Measurements from ENCODE around the gene FBLN5.
"Not testable (repeated sequence)": the region's sequence is repeated elsewhere in the genome, so short reads cannot be mapped to it uniquely, and the experiment has no call there.

Gene FBLN5

DNA sequence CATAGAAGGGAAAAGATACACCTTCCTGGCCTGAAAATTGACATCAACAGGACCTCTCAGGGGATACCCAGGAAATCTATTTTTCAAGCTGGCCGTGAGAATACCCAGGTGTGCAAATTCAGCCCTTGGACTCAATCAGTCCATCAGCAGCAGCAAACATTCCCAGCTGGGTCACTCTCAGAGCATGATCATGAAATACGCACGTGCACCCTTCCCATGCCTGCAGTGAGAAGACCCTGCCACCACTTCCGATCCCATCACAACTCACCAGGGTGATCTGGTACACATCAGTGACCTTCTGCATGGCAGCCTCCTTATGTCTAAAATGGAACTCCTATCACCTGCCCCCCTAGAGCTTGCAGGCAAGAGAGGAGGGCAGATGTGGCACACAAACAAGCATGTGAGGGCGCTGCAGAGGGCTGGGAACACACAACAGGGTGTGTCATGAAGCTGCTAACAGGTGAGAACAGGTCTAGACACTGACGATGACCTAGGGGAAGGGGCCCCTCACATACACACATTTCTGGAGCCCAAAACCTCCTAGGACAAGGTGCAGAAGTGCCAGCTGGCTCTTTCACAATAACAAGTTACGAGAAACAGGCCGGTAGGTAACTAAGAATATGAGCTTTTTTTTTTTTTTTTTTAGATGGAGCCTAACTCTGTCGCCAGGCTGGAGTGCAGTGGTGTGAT lies 42.4 kb downstream of the FBLN5 start:
- no peak for TF ChIP-seq ZNF274 (IDR thresholded peaks at IDR 0.05; ENCODE audit: low read depth, low read length)
- H3K4me3 ChIP-seq (ENCODE audit: low read length), result no peak overlapping the region

DNA sequence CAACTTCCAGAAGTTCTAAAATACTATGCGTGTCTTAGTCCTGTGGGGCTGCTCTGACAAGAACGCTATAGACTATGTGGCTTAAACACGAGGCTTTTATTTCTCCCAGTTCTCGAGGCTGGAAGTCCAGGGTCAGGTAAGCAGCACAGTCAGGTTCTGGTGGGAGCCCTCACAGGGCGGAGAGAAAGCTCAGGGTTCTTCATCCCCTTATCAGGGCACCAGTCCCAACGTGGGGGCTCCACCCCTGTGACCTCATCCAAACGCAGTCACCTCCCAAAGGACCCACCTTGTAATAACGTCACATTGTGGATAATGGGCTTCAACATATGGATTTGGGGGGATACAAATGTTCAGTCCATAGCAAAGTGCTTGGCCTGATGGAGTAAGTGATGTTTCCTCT lies 43.0 kb downstream of the FBLN5 start:
- no peak for TF ChIP-seq ZNF274 (IDR thresholded peaks at IDR 0.05; ENCODE audit: low read depth, low read length)
- H3K4me3 ChIP-seq (ENCODE audit: low read length), result no peak overlapping the region

- H3K4me3 ChIP-seq (ENCODE audit: low read length), result no peak overlapping the region
- TF ChIP-seq ZNF274 (IDR thresholded peaks at IDR 0.05; ENCODE audit: low read depth, low read length), result no peak
Observed at GRCh38 chr14:91903070-91903469, 44.4 kb downstream of the FBLN5 start.

- H3K4me3 ChIP-seq (ENCODE audit: low read length), result no peak overlapping the region
- TF ChIP-seq ZNF274 (IDR thresholded peaks at IDR 0.05; ENCODE audit: low read depth, low read length), result no peak
Observed at GRCh38 chr14:91902336-91902735, 45.2 kb downstream of the FBLN5 start.

- no peak overlapping the region for H3K4me3 ChIP-seq (ENCODE audit: low read length)
- TF ChIP-seq ZNF274 (IDR thresholded peaks at IDR 0.05; ENCODE audit: low read depth, low read length), result no peak
Observed at GRCh38 chr14:91901449-91902226, 45.9 kb downstream of the FBLN5 start.

DNA sequence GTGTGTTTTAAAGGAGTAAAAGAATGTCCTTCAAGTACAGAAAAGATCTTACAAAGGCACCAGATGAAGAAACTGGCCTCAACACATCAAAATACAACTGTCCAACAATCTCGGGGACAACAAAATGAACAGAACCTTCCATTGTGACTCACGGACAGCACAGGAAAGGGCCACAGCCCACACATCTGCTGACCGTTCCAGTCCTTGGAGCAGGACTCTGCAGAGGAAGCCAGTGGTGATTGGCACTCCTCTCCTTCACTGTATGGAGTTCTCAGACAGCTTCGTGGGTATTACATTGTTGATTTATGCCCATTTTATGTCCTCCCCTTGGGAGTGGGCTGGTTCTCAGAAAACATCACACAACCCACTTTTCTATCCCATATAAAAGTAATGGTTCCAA lies 47.7 kb downstream of the FBLN5 start:
- no peak overlapping the region for H3K4me3 ChIP-seq (ENCODE audit: low read length)
- no peak for TF ChIP-seq ZNF274 (IDR thresholded peaks at IDR 0.05; ENCODE audit: low read depth, low read length)

DNA sequence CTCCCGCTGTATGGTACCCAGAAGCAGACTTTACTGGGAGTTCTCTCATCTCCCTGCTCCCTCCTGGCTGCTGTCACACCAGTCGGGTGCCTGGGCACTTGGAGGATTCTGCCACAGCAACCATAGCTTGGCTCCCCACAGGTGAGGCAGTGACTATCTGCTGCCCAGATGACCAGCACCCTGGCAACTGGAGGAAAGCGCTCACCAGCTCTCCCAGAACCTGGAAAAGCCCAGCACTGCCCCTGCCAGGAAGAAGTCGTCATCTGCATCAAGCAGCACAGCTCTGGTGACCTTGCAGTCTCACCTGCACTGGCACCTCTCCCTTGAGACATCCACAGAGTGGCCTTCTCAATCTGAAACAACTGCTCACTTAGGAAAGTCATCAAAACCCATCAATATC lies 48.3 kb downstream of the FBLN5 start:
- no peak overlapping the region for H3K4me3 ChIP-seq (ENCODE audit: low read length)
- TF ChIP-seq ZNF274 (IDR thresholded peaks at IDR 0.05; ENCODE audit: low read depth, low read length), result no peak

- no peak overlapping the region for H3K4me3 ChIP-seq (ENCODE audit: low read length)
Observed at GRCh38 chr14:91898372-91898771, 49.1 kb downstream of the FBLN5 start.

DNA sequence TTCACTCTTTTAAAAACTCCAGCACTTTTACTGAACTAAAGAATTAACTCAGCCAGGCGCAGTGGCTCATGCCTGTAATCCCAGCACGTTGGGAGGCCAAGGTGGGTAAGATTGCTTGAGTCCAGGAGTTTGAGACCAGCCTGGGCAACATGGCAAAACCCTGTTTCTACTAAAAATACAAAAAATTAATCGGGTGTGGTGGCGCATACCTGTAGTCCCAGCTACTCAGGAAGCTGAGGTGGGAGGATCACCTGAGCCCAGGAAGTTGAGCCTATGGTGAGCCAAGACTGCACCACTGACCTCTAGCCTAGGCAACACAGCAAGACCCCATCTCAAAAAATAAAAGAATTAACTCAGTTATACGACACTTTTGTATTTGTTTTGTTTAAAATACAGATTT lies 49.8 kb downstream of the FBLN5 start:
- H3K4me3 ChIP-seq (ENCODE audit: low read length), result not testable (repeated sequence)

More at GRCh38 chr14:91898372-91898771, 49.1 kb downstream of the FBLN5 start:
- no peak for TF ChIP-seq ZNF274 (IDR thresholded peaks at IDR 0.05; ENCODE audit: low read depth, low read length)

DNA sequence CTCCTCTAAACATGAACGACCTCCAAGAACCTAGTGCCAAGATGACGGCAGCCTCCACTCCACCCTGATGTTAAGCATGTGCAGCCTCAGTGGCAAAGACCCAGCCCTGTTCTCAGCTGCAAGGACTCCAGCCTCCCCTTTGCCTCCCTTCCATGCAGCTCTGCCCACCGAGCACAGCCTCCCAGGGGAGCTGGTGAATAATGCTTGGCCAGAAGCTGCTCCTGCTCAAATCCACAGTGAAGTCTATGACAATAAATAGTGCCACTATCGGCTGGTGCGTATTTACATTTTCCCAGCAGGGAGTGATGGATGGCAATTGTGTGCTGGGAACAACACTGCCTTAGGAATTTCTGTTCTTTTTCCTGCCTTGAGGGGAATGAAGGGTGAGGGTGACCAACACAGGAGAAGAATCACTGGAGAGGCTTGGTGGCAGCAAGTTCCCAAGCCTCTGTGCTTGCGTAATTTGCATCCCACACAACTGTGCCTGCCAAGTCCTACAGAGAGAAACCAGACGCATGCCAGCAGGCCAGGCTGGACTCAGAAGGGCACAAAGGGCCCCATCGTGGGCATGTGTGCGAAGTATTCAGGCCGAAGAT lies 50.3 kb downstream of the FBLN5 start:
- TF ChIP-seq ZNF274 (IDR thresholded peaks at IDR 0.05; ENCODE audit: low read depth, low read length), result no peak
- H3K4me3 ChIP-seq (ENCODE audit: low read length), result no peak overlapping the region

GRCh38 chr14:91896419-91896818 lies 51.1 kb downstream of the FBLN5 start:
- H3K4me3 ChIP-seq (ENCODE audit: low read length), result no peak overlapping the region
- TF ChIP-seq ZNF274 (IDR thresholded peaks at IDR 0.05; ENCODE audit: low read depth, low read length), result no peak

DNA sequence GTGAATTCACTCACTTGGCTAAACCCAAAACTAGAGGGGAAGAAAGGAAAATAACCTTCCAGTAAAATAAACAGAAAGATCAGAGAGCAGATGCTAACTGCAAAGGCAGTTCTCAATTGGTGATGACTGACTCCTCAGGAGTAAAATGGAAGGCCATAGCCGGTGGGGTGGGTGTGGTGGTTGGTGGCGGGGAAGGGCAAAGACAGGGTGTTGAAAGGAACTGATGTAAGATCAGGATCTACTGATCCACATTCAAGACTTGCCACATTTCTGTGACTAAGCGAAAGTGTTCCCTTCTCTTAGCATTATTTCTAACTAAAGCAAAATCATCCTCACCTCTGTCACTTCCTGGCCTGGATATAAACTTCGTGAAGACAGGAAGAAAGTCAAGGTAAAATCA lies 53.8 kb downstream of the FBLN5 start:
- no peak for TF ChIP-seq ZNF274 (IDR thresholded peaks at IDR 0.05; ENCODE audit: low read depth, low read length)
- no peak overlapping the region for H3K4me3 ChIP-seq (ENCODE audit: low read length)

DNA sequence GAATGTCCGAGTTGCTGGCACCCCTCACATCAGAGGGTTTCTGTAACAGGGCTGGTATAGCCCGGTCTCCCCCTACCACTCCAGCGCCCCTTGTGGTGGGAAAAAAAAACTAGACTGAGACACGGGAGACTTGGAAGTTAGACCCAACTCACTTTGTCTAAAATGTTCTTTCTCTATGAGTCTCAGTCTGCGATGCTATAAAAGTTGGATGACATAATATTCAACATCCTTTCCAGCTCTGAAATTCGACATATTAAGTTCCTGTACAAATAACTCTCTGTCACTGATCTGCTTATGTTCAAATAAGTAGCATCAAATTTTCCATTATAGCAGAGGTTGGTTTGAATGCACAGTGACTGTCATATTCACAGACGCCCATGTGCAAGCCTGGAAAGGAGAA lies 54.5 kb downstream of the FBLN5 start:
- no peak for TF ChIP-seq ZNF274 (IDR thresholded peaks at IDR 0.05; ENCODE audit: low read depth, low read length)

GRCh38 chr14:91891721-91892220 lies 55.7 kb downstream of the FBLN5 start:
- no peak for TF ChIP-seq ZNF274 (IDR thresholded peaks at IDR 0.05; ENCODE audit: low read depth, low read length)
- H3K4me3 ChIP-seq (ENCODE audit: low read length), result no peak overlapping the region

More for the DNA sequence above, 54.5 kb downstream of the FBLN5 start:
- H3K4me3 ChIP-seq (ENCODE audit: low read length), result no peak overlapping the region

DNA sequence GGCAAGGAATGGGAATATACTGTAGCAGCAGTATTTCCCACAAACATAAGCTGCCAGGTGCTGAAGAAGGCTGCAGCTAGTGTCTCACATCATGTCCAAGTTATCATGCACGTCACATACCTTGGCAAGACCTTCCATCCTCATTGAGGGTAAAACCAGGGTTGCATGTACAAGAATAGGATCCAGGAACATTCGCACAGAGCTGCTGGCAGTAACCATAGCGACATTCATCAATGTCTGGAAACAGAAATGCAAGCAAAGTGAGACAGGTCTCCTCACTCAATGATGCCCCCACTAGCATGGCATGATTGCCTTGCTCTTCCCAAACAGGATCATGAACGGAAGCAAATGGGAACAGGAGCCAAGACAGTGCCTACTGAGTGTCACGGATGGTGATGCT lies 56.4 kb downstream of the FBLN5 start:
- no peak for TF ChIP-seq ZNF274 (IDR thresholded peaks at IDR 0.05; ENCODE audit: low read depth, low read length)

More for the DNA sequence above, 56.4 kb downstream of the FBLN5 start:
- H3K4me3 ChIP-seq (ENCODE audit: low read length), result no peak overlapping the region
